Natural killer cell (primary cell): Measurements from ENCODE around the gene CDKAL1. TPM values are rescaled to one million over a fixed set of nuclear protein-coding genes. Genes with fewer than 3 reads are reported as not detected.
A peak's percentile ranks its signal among the peaks of the same experiment; 100 is the strongest.

ENCODE experiments used
- ATAC-seq, 3 donors: fragments of 150-1000 bp in 2 of 3; fragments of 200-7000 bp in 1 of 3; cut with Tn5 transposase; 1 replicate in 1 of 3; 2 replicates in 2 of 3; pipeline ENCODE4 v1.10.0; 2021; ENCODE audit warnings: mild to moderate bottlenecking in 2 of 3, moderate library complexity in 2 of 3
- DNase-seq, 2 donors: peaks; one replicate each; pipeline versions ENCODE4 v3.0.0 to v3.0.0-alpha.2; 2013 to 2021; ENCODE audit warnings: mixed read lengths in 1 of 2
- H3K27ac ChIP-seq: one replicate; pipeline ENCODE4 v1.5.1; 2013; ENCODE audit warnings: mild to moderate bottlenecking, low read length
- H3K27me3 ChIP-seq: one replicate; pipeline ENCODE4 v1.6.1; 2013; ENCODE audit warnings: low read length; ENCODE audit not compliant: control insufficient read depth, insufficient read depth
- H3K36me3 ChIP-seq: one replicate; pipeline ENCODE4 v1.6.1; 2013; ENCODE audit warnings: low read length; ENCODE audit not compliant: control insufficient read depth, insufficient read depth
- H3K4me1 ChIP-seq: one replicate; pipeline ENCODE4 v1.6.1; 2013; ENCODE audit warnings: low read length; ENCODE audit not compliant: control insufficient read depth, insufficient read depth
- H3K4me3 ChIP-seq: one replicate; pipeline ENCODE4 v1.5.1; 2013; ENCODE audit warnings: low read length
- H3K9me3 ChIP-seq: one replicate; pipeline ENCODE4 v1.6.1; 2013; ENCODE audit warnings: low read length; ENCODE audit not compliant: control insufficient read depth, insufficient read depth
- H3K27ac Mint-ChIP-seq, 2 donors: one replicate each; pipeline ENCODE4 v1.8.0; 2022; ENCODE audit warnings: mild to moderate bottlenecking in 2 of 2, mixed read lengths in 2 of 2, moderate library complexity in 1 of 2
- H3K27me3 Mint-ChIP-seq, 2 donors: one replicate each; pipeline ENCODE4 v1.8.0; 2022; ENCODE audit warnings: low read depth in 2 of 2, mixed read lengths in 2 of 2
- H3K36me3 Mint-ChIP-seq: one replicate; pipeline ENCODE4 v1.8.0; 2022; ENCODE audit warnings: mixed read lengths
- H3K4me1 Mint-ChIP-seq, 2 donors: one replicate each; pipeline ENCODE4 v1.8.0; 2022; ENCODE audit warnings: mixed read lengths in 2 of 2
- H3K4me3 Mint-ChIP-seq: one replicate; pipeline ENCODE4 v1.8.0; 2022; ENCODE audit warnings: mild to moderate bottlenecking, moderate library complexity, mixed read lengths
- H3K9me3 Mint-ChIP-seq, 2 donors: one replicate each; pipeline ENCODE4 v1.8.0; 2022; ENCODE audit warnings: mixed read lengths in 2 of 2
- WGBS: methylation state at CpG from one replicate; pipeline ENCODE4 v1.1.7; 2013; ENCODE audit warnings: missing lambda C conversion rate; ENCODE audit not compliant: insufficient coverage; 5-methylcytosine and 5-hydroxymethylcytosine counted together
- intact Hi-C: fragments of 100-400 bp; cut with micrococcal nuclease; formaldehyde crosslinking; loops from one replicate; pipeline ENCODE4 v1.14.2; 2022
- total RNA-seq, 4 donors: library from RNA; stranded (reverse); fragments of 120-200 nt in 1 of 4; gene quantifications; one replicate each; pipeline versions ENCODE4 v1.2.3 to v1.2.4, GENCODE V29; 2013 to 2022
- TF ChIP-seq, protein P1 (sequence below): fragments of 200-600 bp; IDR thresholded peaks from one replicate; pipeline ENCODE4 v1.8.0; 2022; ENCODE audit warnings: antibody characterized with exemption

The CDKAL1 gene
- total RNA-seq, 3 donors from 2014 or later (not counting 1 experiment from before 2014, with no cell fraction given), result 26.0 to 32.8 (median 28.9) TPM

DNA sequence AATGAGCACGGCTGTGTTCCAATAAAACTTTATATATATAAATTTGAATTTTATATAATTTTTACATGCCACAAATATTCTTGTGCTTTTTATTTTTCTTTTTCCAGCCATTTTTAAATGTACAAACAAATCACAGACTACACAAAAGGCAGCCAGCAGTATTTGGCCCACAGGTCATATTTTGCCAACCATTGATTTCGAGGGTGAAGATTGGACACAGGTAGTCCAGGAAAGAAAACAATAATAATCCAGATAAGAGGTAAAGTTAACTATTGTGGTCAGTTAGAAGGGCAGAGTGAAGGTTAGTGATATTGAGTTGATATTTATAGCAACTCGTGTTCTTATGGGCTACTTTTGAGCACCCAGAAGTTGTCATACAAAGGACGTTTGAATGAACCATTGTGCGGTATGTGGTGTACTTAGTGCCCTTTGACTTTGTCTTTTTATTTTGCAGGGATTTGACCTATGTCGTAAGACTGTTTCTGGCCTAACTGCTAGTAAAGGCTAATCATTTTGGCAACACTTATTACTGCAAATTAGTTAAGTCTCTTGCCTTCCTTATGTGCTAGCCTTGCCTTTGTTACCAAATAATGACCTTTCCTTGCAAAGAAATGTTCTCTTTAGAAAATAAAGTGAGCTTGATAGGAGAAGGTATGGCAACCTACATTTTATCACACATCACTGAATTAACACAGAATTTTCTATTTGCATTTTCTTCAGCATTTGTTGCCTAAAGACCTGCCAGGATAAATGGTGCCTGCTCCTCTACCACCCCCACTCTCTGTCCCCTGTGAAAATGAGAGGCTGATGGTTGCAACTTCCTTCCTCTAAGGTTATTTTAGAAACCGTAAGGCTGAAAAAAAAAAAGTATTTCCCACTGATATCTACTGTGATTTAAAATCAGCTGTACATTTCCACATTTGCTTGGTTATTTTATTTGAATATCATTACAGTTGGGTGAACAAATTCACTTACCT is 565.4 kb downstream of the CDKAL1 start:
- WGBS, result 91% methylated on average over 5 of the region's 7 CpGs
- H3K4me3 Mint-ChIP-seq, result no peak overlapping the region
- Histone ChIP-seq H3K36me3 (no peaks in the 10 kb centered on the region), H3K27ac (no peak overlapping the region), H3K4me3 (no peak overlapping the region), H3K27me3 (no peaks in the 10 kb centered on the region), H3K9me3 (no peaks in the 10 kb centered on the region), H3K4me1 (peaks cover 9% of the 10 kb centered on the region)
- no peaks in the 10 kb centered on the region for H3K27me3 Mint-ChIP-seq
- peaks cover 35 to 42% of the 10 kb centered on the region in 2 donors for H3K4me1 Mint-ChIP-seq
- DNase-seq, result no peak
- peak overlapping the region; percentile 37 to 54 for H3K27ac Mint-ChIP-seq
- no peaks in the 10 kb centered on the region for H3K36me3 Mint-ChIP-seq
- H3K9me3 Mint-ChIP-seq, result no peaks in the 10 kb centered on the region
- TF ChIP-seq, protein P1, sequence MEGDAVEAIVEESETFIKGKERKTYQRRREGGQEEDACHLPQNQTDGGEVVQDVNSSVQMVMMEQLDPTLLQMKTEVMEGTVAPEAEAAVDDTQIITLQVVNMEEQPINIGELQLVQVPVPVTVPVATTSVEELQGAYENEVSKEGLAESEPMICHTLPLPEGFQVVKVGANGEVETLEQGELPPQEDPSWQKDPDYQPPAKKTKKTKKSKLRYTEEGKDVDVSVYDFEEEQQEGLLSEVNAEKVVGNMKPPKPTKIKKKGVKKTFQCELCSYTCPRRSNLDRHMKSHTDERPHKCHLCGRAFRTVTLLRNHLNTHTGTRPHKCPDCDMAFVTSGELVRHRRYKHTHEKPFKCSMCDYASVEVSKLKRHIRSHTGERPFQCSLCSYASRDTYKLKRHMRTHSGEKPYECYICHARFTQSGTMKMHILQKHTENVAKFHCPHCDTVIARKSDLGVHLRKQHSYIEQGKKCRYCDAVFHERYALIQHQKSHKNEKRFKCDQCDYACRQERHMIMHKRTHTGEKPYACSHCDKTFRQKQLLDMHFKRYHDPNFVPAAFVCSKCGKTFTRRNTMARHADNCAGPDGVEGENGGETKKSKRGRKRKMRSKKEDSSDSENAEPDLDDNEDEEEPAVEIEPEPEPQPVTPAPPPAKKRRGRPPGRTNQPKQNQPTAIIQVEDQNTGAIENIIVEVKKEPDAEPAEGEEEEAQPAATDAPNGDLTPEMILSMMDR, result no peak
- peak in 1 of 3 donors; percentile 47 for ATAC-seq
- intact Hi-C loops, result no loop called here

DNA sequence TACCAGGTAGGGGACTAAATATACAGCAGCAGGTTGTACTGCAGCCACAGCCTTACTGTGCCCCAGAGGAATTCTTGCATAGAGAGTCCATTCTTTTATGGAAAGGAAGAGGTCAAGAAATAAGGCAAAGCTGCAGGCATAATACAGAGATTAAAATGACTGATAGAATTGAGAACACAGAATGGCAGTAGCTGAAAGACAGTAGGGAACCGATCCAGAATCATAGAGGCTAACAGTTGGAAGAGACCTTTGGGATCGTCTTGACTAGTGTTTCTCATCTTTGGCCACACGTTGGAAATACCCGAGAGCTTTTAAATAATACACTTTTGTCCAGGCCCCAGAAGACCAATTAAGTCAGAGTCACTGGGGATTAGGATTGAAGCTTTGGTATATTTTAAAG is 566.7 kb downstream of the CDKAL1 start:
- Mint-ChIP-seq H3K4me3 (no peak overlapping the region), H3K36me3 (no peaks in the 10 kb centered on the region), H3K27me3 (no peaks in the 10 kb centered on the region), H3K4me1 (peaks cover 35 to 42% of the 10 kb centered on the region in 2 donors), H3K9me3 (no peaks in the 10 kb centered on the region), H3K27ac (no peak overlapping the region)
- TF ChIP-seq, protein P1, result no peak
- DNase-seq, result no peak
- Histone ChIP-seq H3K36me3 (no peaks in the 10 kb centered on the region), H3K27me3 (no peaks in the 10 kb centered on the region), H3K9me3 (no peaks in the 10 kb centered on the region), H3K4me1 (peaks cover 9% of the 10 kb centered on the region), H3K27ac (no peak overlapping the region), H3K4me3 (no peak overlapping the region)
- WGBS, result 97% methylated on average over 4 of the region's 4 CpGs
- intact Hi-C loops, result no loop called here
- no peak for ATAC-seq

DNA sequence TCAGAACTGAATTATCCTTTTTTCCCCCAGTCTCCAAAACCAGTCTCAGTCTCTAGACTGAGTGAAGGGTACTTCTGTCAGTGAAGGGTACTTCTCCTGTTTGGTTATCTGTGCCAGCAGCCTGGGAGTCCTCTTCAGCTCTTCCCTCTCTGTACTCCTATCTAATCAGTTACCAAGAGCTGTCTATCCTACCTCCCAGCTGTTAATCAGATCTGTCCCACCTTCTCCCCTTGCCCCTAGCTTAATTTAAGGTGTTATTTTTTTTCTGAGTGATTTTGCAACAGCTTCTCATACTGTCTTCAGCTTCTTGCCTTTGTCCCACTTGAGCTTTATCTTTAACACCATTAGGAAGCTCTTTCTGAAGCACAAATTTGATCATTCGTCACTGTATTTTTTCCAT is 567.4 kb downstream of the CDKAL1 start:
- Histone ChIP-seq H3K27me3 (no peaks in the 10 kb centered on the region), H3K4me3 (no peak overlapping the region), H3K4me1 (peaks cover 9% of the 10 kb centered on the region), H3K27ac (no peak overlapping the region), H3K9me3 (no peaks in the 10 kb centered on the region), H3K36me3 (no peaks in the 10 kb centered on the region)
- 82% methylated on average over 1 of the region's 1 CpG for WGBS
- DNase-seq (no peak), ATAC-seq (peak in 1 of 3 donors; percentile 17)
- no peaks in the 10 kb centered on the region for H3K36me3 Mint-ChIP-seq
- peaks cover 35 to 42% of the 10 kb centered on the region in 2 donors for H3K4me1 Mint-ChIP-seq
- H3K4me3 Mint-ChIP-seq, result no peak overlapping the region
- peak overlapping the region; percentile 8 to 14 for H3K27ac Mint-ChIP-seq
- intact Hi-C loops, result no loop called here
- no peaks in the 10 kb centered on the region for H3K27me3 Mint-ChIP-seq
- TF ChIP-seq, protein P1, result no peak
- H3K9me3 Mint-ChIP-seq, result no peaks in the 10 kb centered on the region
